Stomach (tissue), 4 donors: Measurements from ENCODE around the gene CDKN1A.

Source experiments
- POLR2A ChIP-seq, 4 donors: fragments of 450-650 bp; IDR thresholded peaks; one replicate each; pipeline ENCODE4 v1.6.1; 2016; ENCODE audit warnings: antibody characterized with exemption in 4 of 4, control low read depth in 2 of 4, mild to moderate bottlenecking in 1 of 4, moderate library complexity in 1 of 4
- TF ChIP-seq, protein P1 (sequence below), 7 experiments: fragments of 450-650 bp in 4 of 7; fragments of 200-600 bp in 3 of 7; sonication (generic) in 3 of 7; IDR thresholded peaks; one replicate each; pipeline ENCODE4 v1.5.1; 2016 to 2019; ENCODE audit warnings: antibody characterized with exemption in 7 of 7, control low read depth in 2 of 7, mild to moderate bottlenecking in 1 of 7

GRCh38 chr6:36702656-36703055 lies 24.1 kb downstream of the CDKN1A start:
- TF ChIP-seq, protein P1, sequence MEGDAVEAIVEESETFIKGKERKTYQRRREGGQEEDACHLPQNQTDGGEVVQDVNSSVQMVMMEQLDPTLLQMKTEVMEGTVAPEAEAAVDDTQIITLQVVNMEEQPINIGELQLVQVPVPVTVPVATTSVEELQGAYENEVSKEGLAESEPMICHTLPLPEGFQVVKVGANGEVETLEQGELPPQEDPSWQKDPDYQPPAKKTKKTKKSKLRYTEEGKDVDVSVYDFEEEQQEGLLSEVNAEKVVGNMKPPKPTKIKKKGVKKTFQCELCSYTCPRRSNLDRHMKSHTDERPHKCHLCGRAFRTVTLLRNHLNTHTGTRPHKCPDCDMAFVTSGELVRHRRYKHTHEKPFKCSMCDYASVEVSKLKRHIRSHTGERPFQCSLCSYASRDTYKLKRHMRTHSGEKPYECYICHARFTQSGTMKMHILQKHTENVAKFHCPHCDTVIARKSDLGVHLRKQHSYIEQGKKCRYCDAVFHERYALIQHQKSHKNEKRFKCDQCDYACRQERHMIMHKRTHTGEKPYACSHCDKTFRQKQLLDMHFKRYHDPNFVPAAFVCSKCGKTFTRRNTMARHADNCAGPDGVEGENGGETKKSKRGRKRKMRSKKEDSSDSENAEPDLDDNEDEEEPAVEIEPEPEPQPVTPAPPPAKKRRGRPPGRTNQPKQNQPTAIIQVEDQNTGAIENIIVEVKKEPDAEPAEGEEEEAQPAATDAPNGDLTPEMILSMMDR (IDR thresholded peaks at IDR 0.05), result no peak
- TF ChIP-seq POLR2A (IDR thresholded peaks at IDR 0.05), result no peak
